SK-N-SH (cell line): ENCODE data around the gene CYB561A3. TPM values are rescaled to one million over a fixed set of nuclear protein-coding genes. Genes with fewer than 3 reads are reported as not detected.

Source experiments
- CTCF ChIA-PET: fragments of 300-600, 350-600 bp; formaldehyde crosslinking; extraction: SDS; loops from one replicate; lab custom pipeline; 2021; lab: Yijun Ruan, JAX
- POLR2A ChIA-PET: fragments of 350-600 bp; sonication (Branson Sonifier 250); formaldehyde crosslinking; extraction: SDS; loops from one replicate; lab custom pipeline; 2020; ENCODE audit warnings: antibody characterized with exemption, inconsistent platforms; lab: Yijun Ruan, JAX
- DNase-seq: peaks from one replicate; pipeline ENCODE4 v3.0.0; 2012
- H2AFZ ChIP-seq: fragments of 200-600 bp; sonication (generic); 2 replicates; pipeline ENCODE4 v1.8.1; 2016; ENCODE audit warnings: antibody characterized with exemption, mild to moderate bottlenecking, low read depth
- H3F3A ChIP-seq: fragments of 200-600 bp; sonication (generic); replicated peaks from 2 replicates; pipeline ENCODE3; 2016; ENCODE audit warnings: antibody characterized with exemption, mild to moderate bottlenecking; ENCODE audit not compliant: insufficient read depth
- H3K27ac ChIP-seq, 2 experiments: fragments of 200-500 bp in 1 of 2; fragments of 200-600 bp in 1 of 2; sonication (Bioruptor generic) in 1 of 2; sonication (generic), shearing (Covaris generic) in 1 of 2; 2 replicates each; pipeline versions ENCODE4 v1.5.1 to v1.6.1; 2014 to 2016; ENCODE audit warnings: low read depth in 2 of 2, inconsistent platforms in 1 of 2, low read length in 1 of 2, mild to moderate bottlenecking in 1 of 2, mixed read lengths in 1 of 2
- H3K27me3 ChIP-seq: fragments of 200-600 bp; sonication (generic), shearing (Covaris generic); 2 replicates; pipeline ENCODE4 v1.6.1; 2016; ENCODE audit warnings: mixed run types; ENCODE audit not compliant: insufficient read depth
- H3K36me3 ChIP-seq, 2 experiments: fragments of 200-500 bp in 1 of 2; fragments of 200-600 bp in 1 of 2; sonication (Bioruptor generic) in 1 of 2; sonication (generic) in 1 of 2; replicated peaks in 1 of 2; 2 replicates each; pipeline versions ENCODE3 to v1.5.1; 2014 to 2016; ENCODE audit warnings: low read length in 1 of 2, mild to moderate bottlenecking in 1 of 2; ENCODE audit not compliant: insufficient read depth in 2 of 2, control insufficient read depth in 1 of 2
- H3K4me1 ChIP-seq, 2 experiments: fragments of 200-500 bp in 1 of 2; fragments of 200-600 bp in 1 of 2; sonication (Bioruptor generic) in 1 of 2; sonication (generic), shearing (Covaris generic) in 1 of 2; 2 replicates each; pipeline versions ENCODE4 v1.5.1 to v1.6.1; 2014 to 2016; ENCODE audit warnings: low read depth in 1 of 2, low read length in 1 of 2, mixed run types in 1 of 2; ENCODE audit not compliant: insufficient read depth in 2 of 2, control insufficient read depth in 1 of 2
- H3K4me2 ChIP-seq: fragments of 200-600 bp; sonication (generic), shearing (Covaris generic); 2 replicates; pipeline ENCODE4 v1.6.1; 2017; ENCODE audit warnings: mixed run types
- H3K4me3 ChIP-seq, 2 experiments: fragments of 200-500 bp in 1 of 2; fragments of 200-600 bp in 1 of 2; sonication (Bioruptor generic) in 1 of 2; sonication (generic), shearing (Covaris generic) in 1 of 2; 2 replicates each; pipeline versions ENCODE4 v1.5.1 to v1.8.1; 2014 to 2016; ENCODE audit warnings: low read depth in 2 of 2, inconsistent platforms in 1 of 2, low read length in 1 of 2, mild to moderate bottlenecking in 1 of 2, mixed read lengths in 1 of 2, moderate library complexity in 1 of 2
- H3K79me2 ChIP-seq: fragments of 200-600 bp; sonication (generic); 2 replicates; pipeline ENCODE4 v1.8.1; 2017; ENCODE audit warnings: mild to moderate bottlenecking; ENCODE audit not compliant: insufficient read depth
- H3K9ac ChIP-seq: fragments of 200-600 bp; sonication (generic); 2 replicates; pipeline ENCODE4 v1.6.1; 2017; ENCODE audit warnings: mixed run types
- H3K9me2 ChIP-seq: fragments of 200-600 bp; sonication (generic); 2 replicates; pipeline ENCODE4 v1.6.1; 2017; ENCODE audit warnings: mixed run types
- H3K9me3 ChIP-seq: fragments of 200-600 bp; sonication (generic); 2 replicates; pipeline ENCODE4 v1.6.1; 2017; ENCODE audit warnings: mixed run types, mild to moderate bottlenecking, moderate library complexity
- H4K20me1 ChIP-seq: fragments of 200-600 bp; sonication (generic); 2 replicates; pipeline ENCODE4 v1.6.1; 2017; ENCODE audit warnings: mild to moderate bottlenecking, mixed run types; ENCODE audit not compliant: insufficient read depth
- CHD2 ChIP-seq: fragments of 150-350 bp; IDR thresholded peaks from 2 replicates; pipeline ENCODE4 v1.6.1; 2018; ENCODE audit warnings: low read length; ENCODE audit not compliant: partially characterized antibody
- ELF1 ChIP-seq: IDR thresholded peaks from 2 replicates; pipeline ENCODE4 v1.4.0; 2012
- EP300 ChIP-seq, 2 experiments: IDR thresholded peaks; 2 replicates each; pipeline versions ENCODE4 v1.4.0 to v1.6.1; 2012; ENCODE audit warnings: borderline replicate concordance in 1 of 2, low read depth in 1 of 2, low read length in 1 of 2
- FOSL2 ChIP-seq: IDR thresholded peaks from 2 replicates; pipeline ENCODE4 v1.4.0; 2012; ENCODE audit warnings: low read depth, mild to moderate bottlenecking, moderate library complexity, borderline replicate concordance
- FOXM1 ChIP-seq: IDR thresholded peaks from 2 replicates; pipeline ENCODE4 v1.4.0; 2012; ENCODE audit warnings: low read depth, mild to moderate bottlenecking
- GABPA ChIP-seq: IDR thresholded peaks from 2 replicates; pipeline ENCODE4 v1.4.0; 2012; ENCODE audit warnings: low read depth, mild to moderate bottlenecking
- GATA2 ChIP-seq: sonication (generic); formaldehyde crosslinking; IDR thresholded peaks from 2 replicates; pipeline ENCODE4 v1.5.0; 2020; ENCODE audit warnings: mild to moderate bottlenecking, missing genetic modification reagents
- POLR2AphosphoS5 ChIP-seq: IDR thresholded peaks from 2 replicates; pipeline ENCODE4 v1.6.1; 2012; ENCODE audit warnings: low read depth, low read length
- RCOR1 ChIP-seq: fragments of 150-350 bp; IDR thresholded peaks from 2 replicates; pipeline ENCODE4 v1.6.1; 2017; ENCODE audit warnings: antibody characterized with exemption, low read length
- TEAD4 ChIP-seq: IDR thresholded peaks from 2 replicates; pipeline ENCODE4 v1.4.0; 2012; ENCODE audit warnings: mild to moderate bottlenecking, borderline replicate concordance; ENCODE audit not compliant: insufficient read depth
- WGBS: methylation state at CpG from one replicate; pipeline ENCODE4 v1.1.6; 2017; ENCODE audit warnings: low lambda C conversion rate; 5-methylcytosine and 5-hydroxymethylcytosine counted together
- polyA plus RNA-seq, 3 experiments: library from polyadenylated mRNA; depleted of rRNA; stranded (reverse); fragments of >200 nt; gene quantifications; 2 replicates each; pipeline ENCODE4 v1.2.3, GENCODE V29; 2012
- TF ChIP-seq, protein P1 (sequence below): IDR thresholded peaks from 2 replicates; pipeline ENCODE4 v1.4.0; 2012; ENCODE audit warnings: low read depth, borderline replicate concordance
- TF ChIP-seq, protein P2 (sequence below): IDR thresholded peaks from 2 replicates; pipeline ENCODE4; 2012
- TF ChIP-seq, protein P3 (sequence below): IDR thresholded peaks from 2 replicates; pipeline ENCODE4 v1.6.1; 2012; ENCODE audit warnings: mild to moderate bottlenecking, low read depth, low read length, moderate library complexity

The CYB561A3 gene
- polyA plus RNA-seq, 1 of the 3 experiments (the other 2 are of a cell fraction): 76.4 TPM

DNA sequence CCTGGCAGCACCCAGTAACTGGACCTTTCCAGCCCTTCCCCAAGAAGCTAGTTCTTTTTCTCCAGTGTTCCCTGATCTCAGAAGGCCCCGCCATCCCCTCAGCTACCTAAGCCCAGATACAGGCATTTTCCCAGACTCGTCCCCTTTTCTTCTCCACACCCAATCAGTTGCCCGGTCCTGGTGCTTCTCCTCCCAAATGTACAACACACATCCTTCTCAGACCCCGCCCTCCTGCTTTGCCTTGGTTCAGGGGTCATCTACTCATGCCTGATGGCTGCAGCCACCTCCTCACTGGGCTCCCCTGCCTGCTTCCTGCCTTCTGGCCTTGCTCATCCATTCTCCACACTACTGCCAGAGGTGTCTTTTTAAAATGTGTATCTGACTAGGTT lies 22.2 kb downstream of the CYB561A3 start:
- POLR2A ChIA-PET: no interaction called here
- 92% methylated on average over 4 of the region's 4 CpGs for WGBS

More for the DNA sequence above, 22.2 kb downstream of the CYB561A3 start:
- Histone ChIP-seq H3K27me3 (no peaks in the 10 kb centered on the region), H3K9ac (no peak overlapping the region), H3K36me3 (peaks cover 0 to 30% of the 10 kb centered on the region in 2 experiments), H3F3A (no peaks in the 10 kb centered on the region), H3K9me2 (no peaks in the 10 kb centered on the region), H3K4me3 (no peak overlapping the region), H3K9me3 (no peaks in the 10 kb centered on the region), H4K20me1 (no peaks in the 10 kb centered on the region), H2AFZ (no peak overlapping the region), H3K79me2 (no peaks in the 10 kb centered on the region), H3K4me1 (peaks cover under 1 to 18% of the 10 kb centered on the region in 2 experiments; a peak in 1 of 4 replicates), H3K4me2 (no peak overlapping the region), H3K27ac (no peak overlapping the region)
- TF ChIP-seq, protein P1, sequence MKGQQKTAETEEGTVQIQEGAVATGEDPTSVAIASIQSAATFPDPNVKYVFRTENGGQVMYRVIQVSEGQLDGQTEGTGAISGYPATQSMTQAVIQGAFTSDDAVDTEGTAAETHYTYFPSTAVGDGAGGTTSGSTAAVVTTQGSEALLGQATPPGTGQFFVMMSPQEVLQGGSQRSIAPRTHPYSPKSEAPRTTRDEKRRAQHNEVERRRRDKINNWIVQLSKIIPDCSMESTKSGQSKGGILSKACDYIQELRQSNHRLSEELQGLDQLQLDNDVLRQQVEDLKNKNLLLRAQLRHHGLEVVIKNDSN: no peak
- TF ChIP-seq GABPA (no peak), CHD2 (no peak), RCOR1 (no peak), FOXM1 (no peak), FOSL2 (no peak), POLR2AphosphoS5 (no peak), EP300 (IDR thresholded peaks at IDR 0.05; ENCODE audit: borderline replicate concordance in 1 of 2, low read depth in 1 of 2, low read length in 1 of 2) (no peak), TEAD4 (no peak), GATA2 (no peak), ELF1 (no peak)
- TF ChIP-seq, protein P2, sequence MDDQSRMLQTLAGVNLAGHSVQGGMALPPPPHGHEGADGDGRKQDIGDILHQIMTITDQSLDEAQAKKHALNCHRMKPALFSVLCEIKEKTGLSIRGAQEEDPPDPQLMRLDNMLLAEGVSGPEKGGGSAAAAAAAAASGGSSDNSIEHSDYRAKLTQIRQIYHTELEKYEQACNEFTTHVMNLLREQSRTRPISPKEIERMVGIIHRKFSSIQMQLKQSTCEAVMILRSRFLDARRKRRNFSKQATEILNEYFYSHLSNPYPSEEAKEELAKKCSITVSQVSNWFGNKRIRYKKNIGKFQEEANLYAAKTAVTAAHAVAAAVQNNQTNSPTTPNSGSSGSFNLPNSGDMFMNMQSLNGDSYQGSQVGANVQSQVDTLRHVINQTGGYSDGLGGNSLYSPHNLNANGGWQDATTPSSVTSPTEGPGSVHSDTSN: no peak
- TF ChIP-seq, protein P3, sequence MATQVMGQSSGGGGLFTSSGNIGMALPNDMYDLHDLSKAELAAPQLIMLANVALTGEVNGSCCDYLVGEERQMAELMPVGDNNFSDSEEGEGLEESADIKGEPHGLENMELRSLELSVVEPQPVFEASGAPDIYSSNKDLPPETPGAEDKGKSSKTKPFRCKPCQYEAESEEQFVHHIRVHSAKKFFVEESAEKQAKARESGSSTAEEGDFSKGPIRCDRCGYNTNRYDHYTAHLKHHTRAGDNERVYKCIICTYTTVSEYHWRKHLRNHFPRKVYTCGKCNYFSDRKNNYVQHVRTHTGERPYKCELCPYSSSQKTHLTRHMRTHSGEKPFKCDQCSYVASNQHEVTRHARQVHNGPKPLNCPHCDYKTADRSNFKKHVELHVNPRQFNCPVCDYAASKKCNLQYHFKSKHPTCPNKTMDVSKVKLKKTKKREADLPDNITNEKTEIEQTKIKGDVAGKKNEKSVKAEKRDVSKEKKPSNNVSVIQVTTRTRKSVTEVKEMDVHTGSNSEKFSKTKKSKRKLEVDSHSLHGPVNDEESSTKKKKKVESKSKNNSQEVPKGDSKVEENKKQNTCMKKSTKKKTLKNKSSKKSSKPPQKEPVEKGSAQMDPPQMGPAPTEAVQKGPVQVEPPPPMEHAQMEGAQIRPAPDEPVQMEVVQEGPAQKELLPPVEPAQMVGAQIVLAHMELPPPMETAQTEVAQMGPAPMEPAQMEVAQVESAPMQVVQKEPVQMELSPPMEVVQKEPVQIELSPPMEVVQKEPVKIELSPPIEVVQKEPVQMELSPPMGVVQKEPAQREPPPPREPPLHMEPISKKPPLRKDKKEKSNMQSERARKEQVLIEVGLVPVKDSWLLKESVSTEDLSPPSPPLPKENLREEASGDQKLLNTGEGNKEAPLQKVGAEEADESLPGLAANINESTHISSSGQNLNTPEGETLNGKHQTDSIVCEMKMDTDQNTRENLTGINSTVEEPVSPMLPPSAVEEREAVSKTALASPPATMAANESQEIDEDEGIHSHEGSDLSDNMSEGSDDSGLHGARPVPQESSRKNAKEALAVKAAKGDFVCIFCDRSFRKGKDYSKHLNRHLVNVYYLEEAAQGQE: no peak
- CTCF ChIA-PET: interaction anchor here (3.3 to 7.9 kb wide), 3 partner anchors 25 to 53 kb away, joined by 9 to 300 read pairs (median 93); partner anchors contain the start of genes CYB561A3, TMEM138 and TMEM216
- no peak for DNase-seq
